GM23248 (cell line): ENCODE data around the gene CXCL9.
"Not testable (repeated sequence)": the region's sequence is repeated elsewhere in the genome, so short reads cannot be mapped to it uniquely, and the experiment has no call there.

Experiments used
- EZH2 ChIP-seq: fragments of 200-600 bp; sonication (generic); IDR thresholded peaks from 2 replicates; pipeline ENCODE4 v1.6.1; 2018; ENCODE audit warnings: antibody characterized with exemption, mild to moderate bottlenecking; ENCODE audit not compliant: insufficient read depth, poor library complexity, severe bottlenecking
- EZH2phosphoT487 ChIP-seq: fragments of 200-600 bp; sonication (generic); IDR thresholded peaks from 2 replicates; pipeline ENCODE4 v1.6.1; 2018; ENCODE audit warnings: antibody characterized with exemption, moderate library complexity, mild to moderate bottlenecking, low read depth; ENCODE audit not compliant: insufficient read depth

- not testable (repeated sequence) for TF ChIP-seq EZH2, EZH2phosphoT487
Observed at GRCh38 chr4:75958546-75958945, 48.8 kb downstream of the CXCL9 start.
